HG03460 (cell line): Measurements from ENCODE around the gene LGALS9B.
"Not testable (repeated sequence)": the region's sequence is repeated elsewhere in the genome, so short reads cannot be mapped to it uniquely, and the experiment has no call there.

Experiments
- ATAC-seq: cut with Tn5 transposase; IDR thresholded peaks from one replicate; pipeline ENCODE4 v1.9.1; 2021; ENCODE audit not compliant: unreplicated experiment

LGALS9B gene

GRCh38 chr17:20417492-20418080, 49.8 kb downstream of the LGALS9B start:
- not testable (repeated sequence) for ATAC-seq

DNA sequence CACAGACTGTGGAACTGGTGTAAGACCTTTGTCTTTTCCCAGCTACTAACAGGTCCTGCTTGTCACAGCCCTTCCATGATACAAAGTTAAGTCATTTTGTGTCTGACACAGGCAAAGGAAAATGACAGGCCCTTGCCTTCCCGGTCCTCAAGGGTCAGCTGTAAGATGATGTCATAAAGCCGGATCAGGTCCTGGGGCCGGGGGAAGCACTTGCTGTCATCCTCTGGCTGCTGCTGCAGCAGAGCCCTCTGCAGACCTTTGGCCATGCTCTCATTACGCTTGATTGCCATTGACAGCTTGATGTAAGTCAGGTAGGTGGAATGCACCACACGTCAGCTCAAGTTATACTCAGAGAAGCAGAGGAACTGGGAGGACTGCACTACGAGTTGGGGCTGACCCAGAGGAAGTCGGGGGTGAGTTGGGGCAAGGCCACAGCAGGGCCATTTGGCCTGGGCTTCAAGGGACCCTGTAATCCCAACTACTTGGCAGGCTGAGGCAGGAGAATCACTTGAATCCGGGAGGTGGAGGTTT, 50.9 kb downstream of the LGALS9B start:
- ATAC-seq, result not testable (repeated sequence)

DNA sequence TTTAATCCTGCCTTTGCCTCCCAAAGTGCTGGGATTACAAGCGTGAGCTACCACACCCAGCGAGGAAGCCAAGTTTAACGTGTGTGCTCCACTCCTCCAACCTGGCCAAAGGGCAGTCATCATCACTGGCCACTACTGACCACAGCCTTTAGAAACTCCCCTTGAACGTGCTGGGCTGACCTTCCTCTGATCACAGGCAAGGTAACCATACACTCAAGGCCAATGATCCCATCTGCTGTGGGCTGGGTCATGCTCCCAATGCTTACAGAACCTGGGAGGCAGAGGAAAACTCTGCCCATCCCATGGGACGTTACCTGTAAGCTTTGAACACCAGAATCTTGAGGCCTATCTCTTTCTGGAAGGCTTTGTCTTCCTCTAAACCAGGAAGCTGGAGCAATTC, 51.9 kb downstream of the LGALS9B start:
- not testable (repeated sequence) for ATAC-seq

DNA sequence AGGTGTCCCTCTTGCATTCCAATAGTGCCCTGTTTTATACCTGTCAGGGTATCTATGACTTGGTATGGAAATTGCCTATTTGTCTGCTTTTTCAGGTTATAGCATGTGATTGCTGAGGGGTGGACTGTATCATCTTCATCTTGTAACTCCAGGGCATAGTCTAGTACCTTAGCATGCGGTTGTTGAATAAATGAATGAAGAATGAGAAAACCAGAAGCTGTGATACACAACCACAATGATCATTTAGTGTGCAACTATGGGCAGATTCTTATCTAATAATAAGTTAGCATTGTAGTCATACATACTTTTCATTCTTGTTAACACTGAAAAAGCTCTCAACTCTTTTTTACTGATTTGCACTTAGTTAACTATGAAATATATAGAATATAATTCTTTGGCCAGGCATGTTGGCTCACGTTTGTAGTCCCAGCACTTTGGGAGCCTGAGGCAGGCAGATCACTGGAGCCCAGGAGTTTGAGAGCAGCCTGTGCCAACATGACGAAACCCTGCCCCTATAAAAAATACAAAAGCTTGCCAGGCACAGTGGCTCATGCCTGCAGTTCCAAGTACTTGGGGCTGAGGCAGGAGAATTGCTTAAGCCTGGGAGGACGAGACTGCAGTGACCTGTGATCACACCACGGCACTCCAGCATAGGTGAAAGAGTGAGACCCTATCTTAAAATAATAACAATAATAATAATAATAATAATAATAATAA, 65.9 kb downstream of the LGALS9B start:
- ATAC-seq, result not testable (repeated sequence)

GRCh38 chr17:20400559-20401305, 66.6 kb downstream of the LGALS9B start:
- not testable (repeated sequence) for ATAC-seq
